OCI-LY1 (cell line): ENCODE results near the gene ARHGAP18.

Experiments
- CTCF ChIP-seq: fragments of 200-600 bp; sonication (generic), shearing (Covaris generic); IDR thresholded peaks from 2 replicates; pipeline ENCODE4 v1.5.1; 2017; ENCODE audit warnings: mild to moderate bottlenecking, antibody characterized with exemption, low read length, moderate library complexity, mixed read lengths
- EZH2 ChIP-seq: fragments of 200-600 bp; sonication (generic), shearing (Covaris generic); IDR thresholded peaks from 2 replicates; pipeline ENCODE4 v1.8.0; 2017; ENCODE audit warnings: borderline replicate concordance, mixed run types, mild to moderate bottlenecking, antibody characterized with exemption, low read length, moderate library complexity, mixed read lengths

GRCh38 chr6:129558248-129558647, 151.7 kb downstream of the ARHGAP18 start:
- no peak for TF ChIP-seq CTCF
- no peak for TF ChIP-seq EZH2
